22Rv1 (cell line): Measurements from ENCODE around the gene SEMA4B.

Experiments used
- ZFX ChIP-seq: fragments of 450-650 bp; IDR thresholded peaks from 2 replicates; pipeline ENCODE4 v1.6.1; 2017; ENCODE audit warnings: antibody characterized with exemption, borderline replicate concordance
- TF ChIP-seq, protein P1 (sequence below): fragments of 450-650 bp; IDR thresholded peaks from 2 replicates; pipeline ENCODE4 v1.5.1; 2017; ENCODE audit warnings: mild to moderate bottlenecking

- TF ChIP-seq, protein P1, sequence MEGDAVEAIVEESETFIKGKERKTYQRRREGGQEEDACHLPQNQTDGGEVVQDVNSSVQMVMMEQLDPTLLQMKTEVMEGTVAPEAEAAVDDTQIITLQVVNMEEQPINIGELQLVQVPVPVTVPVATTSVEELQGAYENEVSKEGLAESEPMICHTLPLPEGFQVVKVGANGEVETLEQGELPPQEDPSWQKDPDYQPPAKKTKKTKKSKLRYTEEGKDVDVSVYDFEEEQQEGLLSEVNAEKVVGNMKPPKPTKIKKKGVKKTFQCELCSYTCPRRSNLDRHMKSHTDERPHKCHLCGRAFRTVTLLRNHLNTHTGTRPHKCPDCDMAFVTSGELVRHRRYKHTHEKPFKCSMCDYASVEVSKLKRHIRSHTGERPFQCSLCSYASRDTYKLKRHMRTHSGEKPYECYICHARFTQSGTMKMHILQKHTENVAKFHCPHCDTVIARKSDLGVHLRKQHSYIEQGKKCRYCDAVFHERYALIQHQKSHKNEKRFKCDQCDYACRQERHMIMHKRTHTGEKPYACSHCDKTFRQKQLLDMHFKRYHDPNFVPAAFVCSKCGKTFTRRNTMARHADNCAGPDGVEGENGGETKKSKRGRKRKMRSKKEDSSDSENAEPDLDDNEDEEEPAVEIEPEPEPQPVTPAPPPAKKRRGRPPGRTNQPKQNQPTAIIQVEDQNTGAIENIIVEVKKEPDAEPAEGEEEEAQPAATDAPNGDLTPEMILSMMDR: no peak
- TF ChIP-seq ZFX: no peak
These were observed 29.5 kb upstream of the SEMA4B start for GRCh38 chr15:90171623-90172022.
